GM19351 (cell line): Measurements from ENCODE around the gene MKX.
"Not testable (repeated sequence)": the region's sequence is repeated elsewhere in the genome, so short reads cannot be mapped to it uniquely, and the experiment has no call there.

ENCODE experiments used
- ATAC-seq: cut with Tn5 transposase; IDR thresholded peaks from one replicate; pipeline ENCODE4 v1.9.1; 2021; ENCODE audit warnings: mild to moderate bottlenecking, moderate library complexity; ENCODE audit not compliant: unreplicated experiment

MKX gene

GRCh38 chr10:27695088-27695487, 50.5 kb downstream of the MKX start:
- no peak for ATAC-seq

GRCh38 chr10:27692663-27693062, 53.0 kb downstream of the MKX start:
- no peak for ATAC-seq

GRCh38 chr10:27688991-27689390, 56.6 kb downstream of the MKX start:
- no peak for ATAC-seq

GRCh38 chr10:27688276-27688675, 57.3 kb downstream of the MKX start:
- no peak for ATAC-seq

GRCh38 chr10:27687743-27688142, 57.9 kb downstream of the MKX start:
- ATAC-seq, result no peak

- no peak for ATAC-seq
Observed at GRCh38 chr10:27687326-27687725, 58.3 kb downstream of the MKX start.

GRCh38 chr10:27685681-27686080, 59.9 kb downstream of the MKX start:
- ATAC-seq, result no peak

GRCh38 chr10:27683226-27683625, 62.4 kb downstream of the MKX start:
- ATAC-seq, result no peak

GRCh38 chr10:27681795-27682194, 63.8 kb downstream of the MKX start:
- ATAC-seq, result not testable (repeated sequence)

- no peak for ATAC-seq
Observed at GRCh38 chr10:27680691-27681605, 64.7 kb downstream of the MKX start.

GRCh38 chr10:27680006-27680557, 65.5 kb downstream of the MKX start:
- no peak for ATAC-seq

- ATAC-seq, result no peak
Observed at GRCh38 chr10:27679369-27679912, 66.2 kb downstream of the MKX start.

GRCh38 chr10:27678166-27678565, 67.5 kb downstream of the MKX start:
- no peak for ATAC-seq

- no peak for ATAC-seq
Observed at GRCh38 chr10:27673065-27673464, 72.6 kb downstream of the MKX start.

- no peak for ATAC-seq
Observed at GRCh38 chr10:27671821-27672220, 73.8 kb downstream of the MKX start.

GRCh38 chr10:27664461-27664860, 81.2 kb downstream of the MKX start:
- ATAC-seq, result no peak

GRCh38 chr10:27663621-27664020, 82.0 kb downstream of the MKX start:
- no peak for ATAC-seq

- no peak for ATAC-seq
Observed at GRCh38 chr10:27661514-27662286, 83.9 kb downstream of the MKX start.

- ATAC-seq, result no peak
Observed at GRCh38 chr10:27660711-27661110, 84.9 kb downstream of the MKX start.

- ATAC-seq, result no peak
Observed at GRCh38 chr10:27660268-27660667, 85.4 kb downstream of the MKX start.

GRCh38 chr10:27659786-27660185, 85.8 kb downstream of the MKX start:
- ATAC-seq, result no peak
